IMR-90 (cell line): Measurements from ENCODE around the gene CD8B. TPM values are rescaled to one million over a fixed set of nuclear protein-coding genes. Genes with fewer than 3 reads are reported as not detected.

ENCODE experiments used
- ATAC-seq: fragments of 200-7000 bp; cut with Tn5 transposase; 2 replicates; pipeline ENCODE4 v1.9.1; 2020; ENCODE audit warnings: low read depth, mild to moderate bottlenecking, moderate library complexity
- BruUV-seq: library from RNA; stranded (reverse); fragments of 400-500 nt; replicated peaks from 2 replicates; lab custom pipeline; 2021; lab: Mats Ljungman, UMichigan
- CTCF ChIA-PET: fragments of 300-600 bp; formaldehyde crosslinking; extraction: SDS; loops from one replicate; lab custom pipeline; 2021; ENCODE audit warnings: antibody characterized with exemption; lab: Yijun Ruan, JAX
- POLR2A ChIA-PET: fragments of 300-600 bp; sonication (Branson Sonifier 250); formaldehyde crosslinking; loops from one replicate; lab custom pipeline; 2022; ENCODE audit warnings: antibody characterized with exemption; ENCODE audit not compliant: unreplicated experiment; lab: Charles Lee
- DNase-seq: peaks from one replicate; pipeline ENCODE4 v3.0.0; 2013
- H2AFZ ChIP-seq: replicated peaks from 2 replicates; pipeline ENCODE3; 2013; ENCODE audit warnings: low read length, mild to moderate bottlenecking; ENCODE audit not compliant: poor library complexity
- H2AK5ac ChIP-seq: 2 replicates; pipeline ENCODE4 v1.6.1; 2013; ENCODE audit warnings: low read depth, low read length, inconsistent platforms
- H2AK9ac ChIP-seq: replicated peaks from 2 replicates; pipeline ENCODE3; 2013; ENCODE audit warnings: mild to moderate bottlenecking, low read depth, low read length, moderate library complexity; ENCODE audit not compliant: poor library complexity
- H2BK120ac ChIP-seq: 2 replicates; pipeline ENCODE4 v1.6.1; 2013; ENCODE audit warnings: low read depth, low read length, inconsistent platforms
- H2BK15ac ChIP-seq: 3 replicates; pipeline ENCODE4 v1.6.1; 2013; ENCODE audit warnings: low read depth, low read length, inconsistent platforms
- H2BK20ac ChIP-seq: 2 replicates; pipeline ENCODE4 v1.6.1; 2013; ENCODE audit warnings: low read depth, mild to moderate bottlenecking, inconsistent platforms, low read length, moderate library complexity
- H2BK5ac ChIP-seq: 2 replicates; pipeline ENCODE4 v1.6.1; 2013; ENCODE audit warnings: mild to moderate bottlenecking, low read depth, low read length, inconsistent platforms; ENCODE audit not compliant: poor library complexity, severe bottlenecking
- H3K14ac ChIP-seq: replicated peaks from 2 replicates; pipeline ENCODE4 v1.6.1; 2013; ENCODE audit warnings: low read depth, low read length, inconsistent platforms
- H3K18ac ChIP-seq: 2 replicates; pipeline ENCODE4 v1.6.1; 2013; ENCODE audit warnings: low read depth, low read length, control low read depth
- H3K23ac ChIP-seq: 2 replicates; pipeline ENCODE4 v1.6.1; 2013; ENCODE audit warnings: low read depth, low read length, inconsistent platforms
- H3K27ac ChIP-seq: 2 replicates; pipeline ENCODE4 v1.5.1; 2013; ENCODE audit warnings: mild to moderate bottlenecking, control low read depth, low read length; ENCODE audit not compliant: insufficient read depth
- H3K27me3 ChIP-seq: 2 replicates; pipeline ENCODE4 v1.6.1; 2013; ENCODE audit warnings: low read length; ENCODE audit not compliant: control insufficient read depth, insufficient read depth
- H3K36me3 ChIP-seq: 2 replicates; pipeline ENCODE4 v1.6.1; 2013; ENCODE audit warnings: low read length, mixed read lengths; ENCODE audit not compliant: control insufficient read depth, insufficient read depth
- H3K4ac ChIP-seq: 2 replicates; pipeline ENCODE4 v1.6.1; 2013; ENCODE audit warnings: low read depth, low read length, inconsistent platforms
- H3K4me1 ChIP-seq: 2 replicates; pipeline ENCODE4 v1.6.1; 2013; ENCODE audit warnings: low read length, mixed read lengths; ENCODE audit not compliant: control insufficient read depth, insufficient read depth
- H3K4me2 ChIP-seq: 2 replicates; pipeline ENCODE4 v1.6.1; 2013; ENCODE audit warnings: low read depth, mild to moderate bottlenecking, control low read depth, low read length, moderate library complexity
- H3K4me3 ChIP-seq: 2 replicates; pipeline ENCODE4 v1.5.1; 2013; ENCODE audit warnings: low read depth, mild to moderate bottlenecking, control low read depth, low read length, moderate library complexity; ENCODE audit not compliant: insufficient read depth
- H3K56ac ChIP-seq: 2 replicates; pipeline ENCODE4 v1.6.1; 2013; ENCODE audit warnings: low read length, inconsistent platforms; ENCODE audit not compliant: insufficient read depth; ENCODE audit errors: extremely low read depth
- H3K79me1 ChIP-seq, 2 experiments: 2 replicates each; pipeline ENCODE4 v1.6.1; 2013; ENCODE audit warnings: low read length in 2 of 2, inconsistent platforms in 1 of 2, low read depth in 1 of 2
- H3K9ac ChIP-seq: 2 replicates; pipeline ENCODE4 v1.6.1; 2013; ENCODE audit warnings: low read depth, low read length, control low read depth
- H3K9me1 ChIP-seq: 2 replicates; pipeline ENCODE4 v1.6.1; 2013; ENCODE audit warnings: low read length, inconsistent platforms; ENCODE audit not compliant: insufficient read depth
- H3K9me3 ChIP-seq: 2 replicates; pipeline ENCODE4 v1.6.1; 2013; ENCODE audit warnings: low read length; ENCODE audit not compliant: control insufficient read depth, insufficient read depth
- H4K20me1 ChIP-seq: 2 replicates; pipeline ENCODE4 v1.6.1; 2013; ENCODE audit warnings: low read length, inconsistent platforms; ENCODE audit not compliant: insufficient read depth
- H4K5ac ChIP-seq: 2 replicates; pipeline ENCODE4 v1.6.1; 2013; ENCODE audit warnings: mild to moderate bottlenecking, low read depth, low read length, control low read depth
- H4K8ac ChIP-seq, 2 experiments: 2 replicates each; pipeline ENCODE4 v1.6.1; 2013; ENCODE audit warnings: low read depth in 2 of 2, low read length in 2 of 2, control low read depth in 1 of 2, inconsistent platforms in 1 of 2
- H4K91ac ChIP-seq: 2 replicates; pipeline ENCODE4 v1.6.1; 2013; ENCODE audit warnings: low read depth, low read length, inconsistent platforms; ENCODE audit not compliant: insufficient read depth
- CHD1 ChIP-seq: IDR thresholded peaks from 2 replicates; pipeline ENCODE4 v1.6.1; 2012; ENCODE audit warnings: low read depth, low read length, improper control_type of control experiment
- FOS ChIP-seq: fragments of 150-350 bp; IDR thresholded peaks from 2 replicates; pipeline ENCODE4 v1.6.1; 2016; ENCODE audit warnings: low read depth, low read length
- SMC3 ChIP-seq: fragments of 150-350 bp; IDR thresholded peaks from 2 replicates; pipeline ENCODE4 v1.6.1; 2016; ENCODE audit warnings: low read depth, mild to moderate bottlenecking, antibody characterized with exemption, low read length, moderate library complexity
- WGBS, 2 experiments: methylation state at CpG; one replicate each; pipeline versions ENCODE4 v1.1.5 to v1.1.7; 2013; ENCODE audit warnings: missing lambda C conversion rate in 2 of 2; ENCODE audit not compliant: insufficient read length in 1 of 2; ENCODE audit errors: extremely low coverage in 2 of 2; 5-methylcytosine and 5-hydroxymethylcytosine counted together
- dilution Hi-C: fragments of 300-500 bp; cut with HindIII; formaldehyde crosslinking; loops from one replicate; pipeline ENCODE4 v1.14.3; 2018; ENCODE audit warnings: low sequenced_read_pairs; ENCODE audit not compliant: unreplicated experiment
- in situ Hi-C: fragments of 300-500 bp; cut with MboI; formaldehyde crosslinking; loops from 3 replicates; pipeline ENCODE4 v1.14.3; 2019; ENCODE audit warnings: low sequenced_read_pairs, inconsistent platforms, mixed read lengths
- intact Hi-C: fragments of 100-400 bp; cut with micrococcal nuclease; formaldehyde crosslinking; loops from 2 replicates; pipeline ENCODE4 v1.10.0; 2022
- polyA plus RNA-seq, 3 experiments: library from polyadenylated mRNA; depleted of rRNA; stranded (reverse); fragments of >200 nt; gene quantifications; 2 replicates each; pipeline ENCODE4 v1.2.3, GENCODE V29; 2012; ENCODE audit warnings: low replicate concordance in 1 of 3
- total RNA-seq: library from RNA; depleted of rRNA; stranded (reverse); fragments of >200 nt; gene quantifications from 2 replicates; pipeline ENCODE4 v1.2.3, GENCODE V29; 2012

The CD8B gene
- total and polyA plus RNA-seq, 2 of the 4 experiments (the other 2 are of a cell fraction) = not detected

- Histone ChIP-seq H4K20me1 (no peaks in the 10 kb centered on the region), H3K18ac (no peak overlapping the region), H3K36me3 (no peaks in the 10 kb centered on the region), H3K9me3 (peaks cover 7% of the 10 kb centered on the region; the same call in 1 of the 2 replicates), H3K27me3 (peaks cover 17% of the 10 kb centered on the region), H3K56ac (no peak overlapping the region), H2AK5ac (no peak overlapping the region), H3K4ac (no peak overlapping the region), H4K91ac (no peak overlapping the region), H2BK20ac (no peak overlapping the region), H2AFZ (no peak overlapping the region), H3K4me3 (no peak overlapping the region), H3K9ac (no peak overlapping the region), H3K23ac (no peak overlapping the region), H3K4me2 (no peak overlapping the region), H3K14ac (no peak overlapping the region), H3K27ac (no peak overlapping the region), H3K9me1 (no peaks in the 10 kb centered on the region), H2BK15ac (no peak overlapping the region), H2BK120ac (no peak overlapping the region), H2AK9ac (no peak overlapping the region), H4K8ac (no peak overlapping the region), H3K4me1 (no peaks in the 10 kb centered on the region), H2BK5ac (no peak overlapping the region), H3K79me1 (no peaks in the 10 kb centered on the region), H4K5ac (no peak overlapping the region)
- intact Hi-C loops = no loop called here
- in situ Hi-C loops = no loop called here
- ATAC-seq (no peak), DNase-seq (no peak)
- 60% methylated on average over 1 of the region's 2 CpGs; no CpG with 5 or more reads in 1 of the 2 experiments for WGBS, 2 experiments
- no TSS peak for BruUV-seq
- TF ChIP-seq FOS = no peak
- TF ChIP-seq SMC3 = no peak
- TF ChIP-seq CHD1 = no peak
- ChIA-PET CTCF (no interaction called here), POLR2A (no interaction called here)
- dilution Hi-C loops = no loop called here
Observed at GRCh38 chr2:86800856-86801567, 60.7 kb downstream of the CD8B start.
